ENCODE results near the gene AOAH.
"Not testable (repeated sequence)": the region's sequence is repeated elsewhere in the genome, so short reads cannot be mapped to it uniquely, and the experiment has no call there.

Gene AOAH

DNA sequence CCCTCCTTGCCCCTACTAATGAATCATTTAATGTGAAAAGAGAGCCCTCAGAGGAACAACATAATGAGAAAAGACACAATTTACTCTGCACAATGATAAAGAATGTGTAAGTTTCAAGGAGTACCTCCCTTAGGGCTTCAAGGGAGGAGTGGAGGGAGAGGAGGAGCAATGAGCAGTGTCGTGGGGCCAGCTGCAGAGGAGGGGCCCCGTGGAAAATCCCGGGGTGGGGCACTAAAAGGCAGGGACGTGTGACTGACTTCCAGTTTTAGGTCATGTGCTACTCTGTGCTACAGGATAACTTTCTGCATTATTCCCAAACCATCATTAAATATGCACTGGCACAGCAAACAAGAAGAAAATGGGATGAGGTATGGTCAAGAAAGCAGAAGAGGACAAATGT is 226.5 kb downstream of the AOAH start:
- no peak for DNase-seq

DNA sequence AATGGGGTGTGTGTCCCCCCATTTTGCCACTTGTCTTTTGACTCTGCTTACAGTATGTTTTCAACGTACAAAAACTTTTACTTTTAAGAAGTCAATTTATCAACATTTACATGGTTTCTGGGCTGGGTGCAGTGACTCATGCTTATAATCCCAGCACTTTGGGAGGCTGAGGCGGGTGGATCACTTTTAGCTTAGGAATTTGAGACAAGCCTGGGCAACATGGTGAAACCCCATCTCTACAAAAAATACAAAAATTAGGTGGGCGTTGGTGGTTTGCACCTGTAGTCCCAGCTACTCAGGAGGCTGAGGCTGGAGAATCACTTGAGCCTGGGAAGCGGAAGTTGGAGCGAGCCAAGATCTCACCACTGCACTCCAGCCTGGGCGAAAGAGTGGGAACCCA is 227.1 kb downstream of the AOAH start:
- DNase-seq = not testable (repeated sequence)

DNA sequence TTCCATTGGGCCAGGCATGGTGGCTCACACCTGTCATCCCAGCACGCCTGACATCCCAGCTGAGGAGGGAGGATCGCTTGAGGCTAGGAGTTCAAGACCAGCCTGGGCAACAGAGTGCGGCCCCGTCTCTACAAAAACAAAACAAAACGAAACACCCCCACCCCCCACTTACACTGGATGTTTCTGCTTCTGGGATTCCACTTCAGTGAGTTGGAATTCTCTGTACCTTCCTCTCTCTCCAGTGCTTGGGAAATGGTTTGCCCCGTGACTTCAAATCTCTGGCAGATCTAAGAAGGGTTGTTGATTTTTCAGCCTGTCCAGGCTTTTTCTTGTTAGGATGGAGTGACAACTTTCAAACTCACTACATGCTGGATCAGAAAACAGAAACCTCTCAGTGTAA is 227.7 kb downstream of the AOAH start:
- DNase-seq = no peak

DNA sequence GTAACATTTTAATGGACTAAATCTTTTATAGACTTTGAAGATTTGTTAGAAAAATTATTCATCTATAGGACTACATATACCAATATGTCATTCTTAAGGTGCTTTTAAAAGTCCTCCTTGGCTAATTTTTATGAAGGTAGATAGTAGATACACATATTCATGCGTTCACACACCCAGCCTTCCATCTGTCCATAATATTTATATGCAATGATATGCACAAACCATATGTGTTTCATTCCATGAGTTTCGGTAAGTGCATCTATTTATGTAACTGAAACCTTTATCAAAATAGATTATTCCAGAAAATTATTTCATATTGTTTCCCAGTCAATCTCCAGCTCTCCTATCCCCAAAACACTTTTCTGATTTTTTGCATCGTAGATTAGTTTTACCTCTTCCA is 233.0 kb downstream of the AOAH start:
- DNase-seq = no peak

DNA sequence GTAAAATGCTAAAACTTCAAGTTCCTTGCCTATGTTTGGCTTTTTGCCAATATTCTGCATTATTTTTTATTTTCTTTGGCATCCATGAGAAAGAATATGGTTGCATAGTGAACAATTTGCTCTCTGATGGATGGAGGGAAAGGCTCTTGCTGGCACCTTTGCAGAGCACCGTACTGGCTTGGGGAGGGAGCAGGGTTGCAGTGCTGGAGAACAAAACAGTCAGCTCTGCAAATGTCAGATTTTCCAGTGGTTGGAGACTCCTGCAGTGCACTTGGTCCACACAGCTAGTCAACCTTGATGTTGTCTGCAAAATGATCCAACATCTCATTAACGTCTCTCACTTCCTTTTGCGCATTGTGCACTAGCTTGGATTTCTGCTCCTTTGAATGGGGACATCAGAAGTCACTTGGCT is 233.9 kb downstream of the AOAH start:
- DNase-seq = no peak

GRCh38 chr7:36488672-36489071 is 235.6 kb downstream of the AOAH start:
- DNase-seq = not testable (repeated sequence)

- peak; percentile 88 for DNase-seq
These were observed 236.4 kb downstream of the AOAH start for GRCh38 chr7:36487756-36488336.

- DNase-seq = no peak
These were observed 238.0 kb downstream of the AOAH start for GRCh38 chr7:36486336-36486735.

DNA sequence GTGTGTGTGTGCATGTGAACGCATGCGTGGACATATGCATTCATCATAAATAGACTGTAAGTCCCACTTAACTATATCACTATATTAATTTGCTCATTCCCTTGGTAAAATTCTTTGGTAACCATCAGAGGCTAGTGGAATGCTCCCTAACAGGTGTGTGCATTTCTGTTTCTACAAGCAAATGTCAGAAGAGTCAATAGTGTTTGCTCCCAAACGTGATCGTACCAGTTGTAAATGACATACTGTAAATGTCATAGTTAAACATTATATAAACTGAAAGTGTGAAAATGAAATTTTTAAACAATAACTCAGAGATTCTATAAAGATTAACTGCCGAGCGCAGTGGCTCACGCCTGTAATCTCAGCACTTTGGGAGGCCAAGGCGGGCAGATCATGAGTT is 240.0 kb downstream of the AOAH start:
- DNase-seq = no peak

GRCh38 chr7:36483853-36484252 is 240.4 kb downstream of the AOAH start:
- DNase-seq = not testable (repeated sequence)

GRCh38 chr7:36478745-36479144 is 245.5 kb downstream of the AOAH start:
- DNase-seq = no peak

DNA sequence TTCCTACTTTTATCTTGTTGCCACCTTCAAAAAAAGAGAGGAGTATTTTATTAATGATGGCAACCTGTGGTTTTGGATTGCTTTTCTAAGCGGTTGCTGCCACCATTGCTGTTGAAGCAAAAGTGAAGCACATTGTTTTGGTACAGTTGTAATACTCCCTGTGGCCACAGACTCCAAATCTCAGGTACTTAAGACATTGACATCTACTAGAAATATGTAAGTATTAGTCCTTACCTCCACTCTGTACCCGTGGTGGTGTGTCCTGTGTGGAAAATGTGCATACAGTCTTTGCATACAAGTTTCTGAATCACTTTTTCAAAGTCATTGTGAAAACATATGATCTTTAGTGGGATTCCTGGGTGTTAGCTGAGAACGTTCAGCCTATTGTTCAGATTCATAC is 248.9 kb downstream of the AOAH start:
- DNase-seq = no peak

GRCh38 chr7:36475011-36475342 is 249.3 kb downstream of the AOAH start:
- no peak for DNase-seq

GRCh38 chr7:36474283-36475010 is 249.8 kb downstream of the AOAH start:
- no peak for DNase-seq

GRCh38 chr7:36473454-36474282 is 250.6 kb downstream of the AOAH start:
- peak; percentile 67 for DNase-seq

GRCh38 chr7:36472141-36472729 is 252.1 kb downstream of the AOAH start:
- no peak for DNase-seq

DNA sequence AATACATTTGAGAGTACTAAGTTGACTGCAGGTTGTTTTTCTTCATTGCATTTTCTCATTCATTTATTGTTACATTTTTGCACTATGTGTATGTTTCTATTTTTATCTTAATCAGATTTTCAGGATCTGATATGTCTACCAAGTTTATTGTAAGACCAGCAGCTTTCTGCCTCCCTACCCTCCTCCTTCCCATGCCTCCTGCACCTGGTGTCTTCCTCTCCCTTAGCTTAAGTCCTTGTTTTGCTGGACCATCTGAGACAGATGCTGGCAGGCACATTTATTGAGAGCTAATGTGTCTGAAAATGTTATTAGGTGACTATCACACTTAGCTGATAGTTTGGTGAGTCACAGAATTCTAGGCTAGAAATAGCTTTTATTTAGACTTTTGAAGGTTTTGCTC is 255.1 kb downstream of the AOAH start:
- no peak for DNase-seq

- DNase-seq = no peak
These were observed 255.8 kb downstream of the AOAH start for GRCh38 chr7:36468370-36469101.

DNA sequence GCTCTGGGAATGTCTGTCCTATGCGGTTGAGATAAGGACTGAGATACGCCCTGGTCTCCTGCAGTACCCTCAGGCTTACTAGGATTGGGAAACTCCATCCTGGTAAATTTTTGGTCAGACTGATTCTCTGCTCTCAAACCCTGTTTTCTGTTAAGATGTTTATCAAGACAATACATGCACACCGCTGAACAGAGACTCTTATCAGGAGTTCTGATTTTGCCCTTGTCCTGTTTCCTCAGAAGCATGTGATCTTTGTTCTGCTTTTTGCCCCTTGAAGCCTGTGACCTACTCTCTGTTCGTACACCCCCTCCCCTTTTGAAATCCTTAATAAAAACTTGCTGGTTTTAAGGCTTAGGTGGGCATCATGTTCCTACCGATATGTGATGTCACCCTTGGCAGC is 258.3 kb downstream of the AOAH start:
- not testable (repeated sequence) for DNase-seq

- DNase-seq = no peak
These were observed 260.0 kb downstream of the AOAH start for GRCh38 chr7:36464271-36464670.

All from NCI-H510A treated with DMSO at 0.1 percent for 48 hours (cell line).